ENCODE data around the gene TRAF3IP1. TPM values are rescaled to one million over a fixed set of nuclear protein-coding genes. Genes with fewer than 3 reads are reported as not detected.

The TRAF3IP1 gene
- total and polyA plus RNA-seq, 11 donors, result 3.8 to 20.3 (median 12.4) TPM

DNA sequence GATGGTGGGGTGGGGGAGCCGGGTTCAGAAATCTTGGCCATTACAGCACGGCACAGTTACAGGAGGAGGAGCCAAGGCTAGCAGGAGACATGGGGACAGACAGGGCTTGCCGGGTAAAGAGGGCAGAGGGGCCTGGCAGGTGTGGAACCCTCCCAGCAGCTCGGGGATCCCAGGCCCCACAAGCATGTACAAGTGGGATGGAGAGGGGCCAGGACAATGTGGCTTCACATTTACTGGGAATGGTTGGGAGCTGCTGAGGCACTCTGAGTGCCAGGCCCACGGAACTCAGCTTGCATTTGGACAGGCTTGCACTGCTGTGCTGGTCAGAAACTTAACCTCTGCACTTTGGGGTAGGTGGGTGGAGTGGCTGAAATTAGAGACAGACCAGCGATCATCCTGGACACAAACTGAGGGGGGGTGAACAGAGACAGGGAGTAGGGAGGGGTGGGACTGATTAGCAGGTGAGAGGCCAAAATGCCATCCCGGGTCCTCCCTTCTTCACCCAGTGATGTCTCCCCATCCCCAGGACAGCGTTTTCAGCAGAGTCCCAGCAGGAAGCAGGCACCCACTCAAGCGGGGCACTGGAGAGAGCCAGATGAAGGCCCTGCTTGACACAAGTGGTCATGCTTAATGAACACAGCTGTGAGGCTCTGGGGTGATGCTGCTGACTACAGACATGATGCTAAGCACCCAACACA is 41.5 kb upstream of the TRAF3IP1 start:
- H3K4me3 ChIP-seq, result no peak overlapping the region
- H3K36me3 ChIP-seq, result peaks cover 2 to 43% (median 38%) of the 10 kb centered on the region in 9 donors
- H3K9me3 ChIP-seq, result no peaks in the 10 kb centered on the region
- peaks cover 0 to 31% (median 10%) of the 10 kb centered on the region in 12 donors for H3K4me1 ChIP-seq
- H3K27me3 ChIP-seq, result no peaks in the 10 kb centered on the region
- H3K27ac ChIP-seq, result no peak overlapping the region
- 61 to 74% (median 68%) methylated on average over 7 to 9 of the region's 9 CpGs for WGBS, 4 donors
- intact Hi-C loops (cut with DNase I), result no loop called here
- TF ChIP-seq POLR2A (IDR thresholded peaks at IDR 0.05), result no peak
- TF ChIP-seq, protein P1, sequence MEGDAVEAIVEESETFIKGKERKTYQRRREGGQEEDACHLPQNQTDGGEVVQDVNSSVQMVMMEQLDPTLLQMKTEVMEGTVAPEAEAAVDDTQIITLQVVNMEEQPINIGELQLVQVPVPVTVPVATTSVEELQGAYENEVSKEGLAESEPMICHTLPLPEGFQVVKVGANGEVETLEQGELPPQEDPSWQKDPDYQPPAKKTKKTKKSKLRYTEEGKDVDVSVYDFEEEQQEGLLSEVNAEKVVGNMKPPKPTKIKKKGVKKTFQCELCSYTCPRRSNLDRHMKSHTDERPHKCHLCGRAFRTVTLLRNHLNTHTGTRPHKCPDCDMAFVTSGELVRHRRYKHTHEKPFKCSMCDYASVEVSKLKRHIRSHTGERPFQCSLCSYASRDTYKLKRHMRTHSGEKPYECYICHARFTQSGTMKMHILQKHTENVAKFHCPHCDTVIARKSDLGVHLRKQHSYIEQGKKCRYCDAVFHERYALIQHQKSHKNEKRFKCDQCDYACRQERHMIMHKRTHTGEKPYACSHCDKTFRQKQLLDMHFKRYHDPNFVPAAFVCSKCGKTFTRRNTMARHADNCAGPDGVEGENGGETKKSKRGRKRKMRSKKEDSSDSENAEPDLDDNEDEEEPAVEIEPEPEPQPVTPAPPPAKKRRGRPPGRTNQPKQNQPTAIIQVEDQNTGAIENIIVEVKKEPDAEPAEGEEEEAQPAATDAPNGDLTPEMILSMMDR (IDR thresholded peaks at IDR 0.05), result no peak
- DNase-seq (peak in 2 of 5 donors; percentile 10 to 27), ATAC-seq (peak in 2 of 4 donors; percentile 18 to 23)

- 87 to 98% (median 92%) methylated on average over 4 to 6 of the region's 6 CpGs for WGBS, 4 donors
- Histone ChIP-seq H3K4me3 (no peak overlapping the region), H3K4me1 (peaks cover 0 to 33% (median 10%) of the 10 kb centered on the region in 12 donors), H3K27me3 (no peaks in the 10 kb centered on the region), H3K36me3 (peaks cover 2 to 38% (median 32%) of the 10 kb centered on the region in 9 donors), H3K27ac (no peak overlapping the region), H3K9me3 (no peaks in the 10 kb centered on the region)
- intact Hi-C loops (cut with DNase I), result no loop called here
- TF ChIP-seq, protein P1 (IDR thresholded peaks at IDR 0.05), result no peak
- TF ChIP-seq POLR2A (IDR thresholded peaks at IDR 0.05), result no peak
- no peak for ATAC-seq
- peak in 2 of 5 donors; percentile 16 to 22 for DNase-seq
Measured at GRCh38 chr2:238279324-238279682, 41.0 kb upstream of the TRAF3IP1 start.

DNA sequence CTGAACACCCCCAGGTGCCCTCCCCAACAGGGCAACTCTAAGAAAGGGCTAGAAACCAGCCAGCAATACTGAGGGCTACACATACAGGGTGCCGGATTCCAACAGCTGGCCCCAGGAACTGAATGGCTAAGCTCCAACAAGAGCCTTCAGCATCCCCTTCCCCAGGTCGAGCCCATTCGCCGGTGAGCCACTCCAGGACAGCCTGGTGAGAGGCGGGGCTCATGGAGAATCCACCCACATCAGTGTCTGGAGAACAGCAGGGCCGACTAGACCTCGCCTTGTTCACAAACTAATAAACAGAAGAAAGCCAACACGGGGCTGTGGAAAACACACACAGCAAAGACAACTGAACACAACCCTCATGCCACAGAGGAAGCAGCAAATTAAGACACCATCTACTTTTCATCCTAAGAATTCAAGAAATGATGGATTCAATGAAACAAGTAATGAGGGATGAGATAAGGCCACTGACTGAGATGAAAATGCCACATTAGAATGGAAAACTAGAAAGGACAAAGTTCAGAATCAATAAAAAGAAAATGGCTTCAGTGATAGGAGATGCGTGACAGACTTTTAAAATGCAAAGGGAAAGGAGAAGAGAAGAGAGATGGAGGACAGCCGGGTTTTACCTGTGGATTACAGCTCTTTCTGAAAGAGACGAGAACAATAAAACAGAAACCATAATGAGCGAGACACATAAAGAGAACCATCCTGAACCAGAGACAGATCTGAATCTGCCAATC is 40.1 kb upstream of the TRAF3IP1 start:
- DNase-seq (peak in 2 of 5 donors; percentile 16 to 33), ATAC-seq (no peak)
- Histone ChIP-seq H3K9me3 (no peaks in the 10 kb centered on the region), H3K4me3 (no peak overlapping the region), H3K27ac (no peak overlapping the region), H3K27me3 (no peaks in the 10 kb centered on the region), H3K4me1 (peaks cover 0 to 42% (median 15%) of the 10 kb centered on the region in 12 donors), H3K36me3 (peaks cover 2 to 28% (median 23%) of the 10 kb centered on the region in 9 donors)
- 92 to 94% (median 93%) methylated on average over 10 to 12 of the region's 12 CpGs for WGBS, 4 donors
- intact Hi-C loops (cut with DNase I), result loop anchor here in 2 of 10 donors (5.0 to 10.0 kb wide), 2 partner anchors 215 to 413 kb away; partner anchors contain the start of gene SCLY (in 1 of the 2)
- TF ChIP-seq POLR2A (IDR thresholded peaks at IDR 0.05), result no peak
- TF ChIP-seq, protein P1 (IDR thresholded peaks at IDR 0.05), result no peak
